Measurements from ENCODE around the gene CD47.

Gene CD47

GRCh38 chr3:108014943-108015342, 75.9 kb downstream of the CD47 start:
- DNase-seq (ENCODE audit: low read depth in 1 of 2, low spot score in 1 of 2): no peak

GRCh38 chr3:108013141-108014055, 77.4 kb downstream of the CD47 start:
- DNase-seq (ENCODE audit: low read depth in 1 of 2, low spot score in 1 of 2): no peak

- DNase-seq (ENCODE audit: low read depth in 1 of 2, low spot score in 1 of 2): no peak
Observed at GRCh38 chr3:108012304-108012703, 78.5 kb downstream of the CD47 start.

- no peak for DNase-seq (ENCODE audit: low read depth in 1 of 2, low spot score in 1 of 2)
Observed at GRCh38 chr3:108011616-108012015, 79.2 kb downstream of the CD47 start.

GRCh38 chr3:108008931-108009639, 81.7 kb downstream of the CD47 start:
- DNase-seq (ENCODE audit: low read depth in 1 of 2, low spot score in 1 of 2): no peak

- DNase-seq (ENCODE audit: low read depth in 1 of 2, low spot score in 1 of 2): no peak
Observed at GRCh38 chr3:108008106-108008505, 82.7 kb downstream of the CD47 start.

GRCh38 chr3:108006881-108007331, 83.9 kb downstream of the CD47 start:
- DNase-seq (ENCODE audit: low read depth in 1 of 2, low spot score in 1 of 2): no peak

- DNase-seq (ENCODE audit: low read depth in 1 of 2, low spot score in 1 of 2): no peak
Observed at GRCh38 chr3:108006077-108006771, 84.6 kb downstream of the CD47 start.

GRCh38 chr3:108004647-108005046, 86.2 kb downstream of the CD47 start:
- no peak for DNase-seq (ENCODE audit: low read depth in 1 of 2, low spot score in 1 of 2)

- DNase-seq (ENCODE audit: low read depth in 1 of 2, low spot score in 1 of 2): no peak
Observed at GRCh38 chr3:108001457-108001856, 89.4 kb downstream of the CD47 start.

- DNase-seq (ENCODE audit: low read depth in 1 of 2, low spot score in 1 of 2): no peak
Observed at GRCh38 chr3:107999215-107999775, 91.5 kb downstream of the CD47 start.

- DNase-seq (ENCODE audit: low read depth in 1 of 2, low spot score in 1 of 2): no peak
Observed at GRCh38 chr3:107997671-107998070, 93.2 kb downstream of the CD47 start.

GRCh38 chr3:107995823-107996222, 95.0 kb downstream of the CD47 start:
- DNase-seq (ENCODE audit: low read depth in 1 of 2, low spot score in 1 of 2): no peak

GRCh38 chr3:107994956-107995715, 95.7 kb downstream of the CD47 start:
- DNase-seq (ENCODE audit: low read depth in 1 of 2, low spot score in 1 of 2): no peak

- no peak for DNase-seq (ENCODE audit: low read depth in 1 of 2, low spot score in 1 of 2)
Observed at GRCh38 chr3:107994181-107994580, 96.7 kb downstream of the CD47 start.

GRCh38 chr3:107993771-107994170, 97.1 kb downstream of the CD47 start:
- no peak for DNase-seq (ENCODE audit: low read depth in 1 of 2, low spot score in 1 of 2)

Measured in stimulated activated CD4-positive, alpha-beta T cell treated with anti-CD3 and anti-CD28 coated beads, Interleukin-15, amount 100 ng/mL, for 1 hour (primary cell).